Sigmoid colon (tissue), 3 donors: Measurements from ENCODE around the gene SPDYE16.

Experiments
- POLR2A ChIP-seq, 2 donors: fragments of 450-650 bp; IDR thresholded peaks; one replicate each; pipeline ENCODE4 v1.6.1; 2016; ENCODE audit warnings: antibody characterized with exemption in 2 of 2, mild to moderate bottlenecking in 2 of 2, moderate library complexity in 2 of 2
- TF ChIP-seq, protein P1 (sequence below), 4 experiments: fragments of 450-650 bp in 3 of 4; fragments of 200-600 bp in 1 of 4; IDR thresholded peaks; one replicate each; pipeline ENCODE4 v1.5.1; 2016 to 2019; ENCODE audit warnings: antibody characterized with exemption in 4 of 4, mild to moderate bottlenecking in 3 of 4, moderate library complexity in 2 of 4

DNA sequence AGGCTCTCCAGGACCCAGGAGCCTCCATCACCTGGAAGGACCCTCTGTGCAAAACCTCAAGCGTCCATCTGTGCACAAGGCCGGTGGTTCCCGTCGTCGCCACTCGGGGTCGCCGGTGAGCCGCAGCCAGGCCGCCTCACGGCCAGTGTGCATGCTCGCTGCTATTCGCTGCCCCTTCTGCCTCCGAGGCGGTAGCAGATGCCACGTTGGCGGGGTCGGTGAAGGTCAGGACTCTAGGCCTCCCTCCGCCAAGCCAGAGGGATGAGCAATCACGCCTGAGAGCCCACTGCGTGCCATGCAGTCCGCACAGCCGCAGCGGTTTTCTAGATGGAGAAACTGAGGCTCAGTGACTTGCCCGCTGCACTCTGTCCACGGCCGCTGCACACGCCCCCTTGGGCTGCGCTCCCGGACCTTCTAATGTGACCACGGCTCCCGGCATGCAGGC lies 27.1 kb downstream of the SPDYE16 start:
- TF ChIP-seq, protein P1, sequence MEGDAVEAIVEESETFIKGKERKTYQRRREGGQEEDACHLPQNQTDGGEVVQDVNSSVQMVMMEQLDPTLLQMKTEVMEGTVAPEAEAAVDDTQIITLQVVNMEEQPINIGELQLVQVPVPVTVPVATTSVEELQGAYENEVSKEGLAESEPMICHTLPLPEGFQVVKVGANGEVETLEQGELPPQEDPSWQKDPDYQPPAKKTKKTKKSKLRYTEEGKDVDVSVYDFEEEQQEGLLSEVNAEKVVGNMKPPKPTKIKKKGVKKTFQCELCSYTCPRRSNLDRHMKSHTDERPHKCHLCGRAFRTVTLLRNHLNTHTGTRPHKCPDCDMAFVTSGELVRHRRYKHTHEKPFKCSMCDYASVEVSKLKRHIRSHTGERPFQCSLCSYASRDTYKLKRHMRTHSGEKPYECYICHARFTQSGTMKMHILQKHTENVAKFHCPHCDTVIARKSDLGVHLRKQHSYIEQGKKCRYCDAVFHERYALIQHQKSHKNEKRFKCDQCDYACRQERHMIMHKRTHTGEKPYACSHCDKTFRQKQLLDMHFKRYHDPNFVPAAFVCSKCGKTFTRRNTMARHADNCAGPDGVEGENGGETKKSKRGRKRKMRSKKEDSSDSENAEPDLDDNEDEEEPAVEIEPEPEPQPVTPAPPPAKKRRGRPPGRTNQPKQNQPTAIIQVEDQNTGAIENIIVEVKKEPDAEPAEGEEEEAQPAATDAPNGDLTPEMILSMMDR (IDR thresholded peaks at IDR 0.05): peak in 2 of 4 experiments; percentile 44 to 89
- no peak for TF ChIP-seq POLR2A (IDR thresholded peaks at IDR 0.05)
